A673 (cell line): ENCODE measurements around the gene SEMA5A.

Experiments used
- EZH2 ChIP-seq: fragments of 200-600 bp; sonication (generic); IDR thresholded peaks from 2 replicates; pipeline ENCODE4 v1.6.1; 2017; ENCODE audit warnings: borderline replicate concordance, low read depth, mild to moderate bottlenecking, mixed read lengths, antibody characterized with exemption, low read length; ENCODE audit not compliant: poor library complexity, severe bottlenecking
- TF ChIP-seq, protein P1 (sequence below): fragments of 300-800, 200-600 bp; sonication (generic); conservative IDR thresholded peaks from 2 replicates; pipeline ENCODE4 v1.5.1; 2017; ENCODE audit warnings: low read depth, mild to moderate bottlenecking, antibody characterized with exemption, low read length, moderate library complexity, mixed read lengths

DNA sequence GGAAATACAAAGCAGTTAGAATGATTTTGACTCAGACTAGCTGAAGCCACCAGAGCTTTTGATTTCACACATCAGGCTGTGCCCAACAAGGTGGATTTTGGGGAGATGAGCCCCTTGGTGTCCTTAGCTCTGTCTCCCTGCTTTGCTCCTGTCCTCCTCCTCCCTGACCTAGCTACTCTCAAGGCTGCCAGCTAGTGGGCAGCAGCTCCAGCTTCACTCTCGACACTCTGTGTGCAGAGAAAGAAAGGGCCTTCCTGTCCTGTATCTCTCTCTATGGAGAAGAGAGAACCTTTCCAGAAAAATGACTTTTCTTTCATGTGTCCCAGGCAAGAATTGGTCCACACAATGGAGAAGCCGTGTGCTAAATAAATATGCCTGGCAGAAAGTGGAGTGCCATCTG lies 446.2 kb downstream of the SEMA5A start:
- TF ChIP-seq, protein P1, sequence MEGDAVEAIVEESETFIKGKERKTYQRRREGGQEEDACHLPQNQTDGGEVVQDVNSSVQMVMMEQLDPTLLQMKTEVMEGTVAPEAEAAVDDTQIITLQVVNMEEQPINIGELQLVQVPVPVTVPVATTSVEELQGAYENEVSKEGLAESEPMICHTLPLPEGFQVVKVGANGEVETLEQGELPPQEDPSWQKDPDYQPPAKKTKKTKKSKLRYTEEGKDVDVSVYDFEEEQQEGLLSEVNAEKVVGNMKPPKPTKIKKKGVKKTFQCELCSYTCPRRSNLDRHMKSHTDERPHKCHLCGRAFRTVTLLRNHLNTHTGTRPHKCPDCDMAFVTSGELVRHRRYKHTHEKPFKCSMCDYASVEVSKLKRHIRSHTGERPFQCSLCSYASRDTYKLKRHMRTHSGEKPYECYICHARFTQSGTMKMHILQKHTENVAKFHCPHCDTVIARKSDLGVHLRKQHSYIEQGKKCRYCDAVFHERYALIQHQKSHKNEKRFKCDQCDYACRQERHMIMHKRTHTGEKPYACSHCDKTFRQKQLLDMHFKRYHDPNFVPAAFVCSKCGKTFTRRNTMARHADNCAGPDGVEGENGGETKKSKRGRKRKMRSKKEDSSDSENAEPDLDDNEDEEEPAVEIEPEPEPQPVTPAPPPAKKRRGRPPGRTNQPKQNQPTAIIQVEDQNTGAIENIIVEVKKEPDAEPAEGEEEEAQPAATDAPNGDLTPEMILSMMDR: no peak
- no peak for TF ChIP-seq EZH2
